Endothelial cell (in vitro differentiated cells): ENCODE results near the gene MSMP. TPM values are rescaled to one million over a fixed set of nuclear protein-coding genes. Genes with fewer than 3 reads are reported as not detected.
A peak's percentile ranks its signal among the peaks of the same experiment; 100 is the strongest.

ENCODE experiments used
- DNase-seq: peaks from one replicate; pipeline ENCODE4 v3.0.0; 2021; ENCODE audit warnings: low spot score
- H3K27ac Mint-ChIP-seq: one replicate; pipeline ENCODE4 v1.8.0; 2021; ENCODE audit warnings: mixed read lengths, inconsistent platforms; ENCODE audit not compliant: unreplicated experiment
- H3K27me3 Mint-ChIP-seq: one replicate; pipeline ENCODE4 v1.8.0; 2021; ENCODE audit warnings: mild to moderate bottlenecking, moderate library complexity, mixed read lengths, inconsistent platforms; ENCODE audit not compliant: unreplicated experiment
- H3K36me3 Mint-ChIP-seq: one replicate; pipeline ENCODE4 v1.8.0; 2021; ENCODE audit warnings: mild to moderate bottlenecking, low read depth, mixed read lengths, inconsistent platforms; ENCODE audit not compliant: unreplicated experiment
- H3K4me1 Mint-ChIP-seq: one replicate; pipeline ENCODE4 v1.8.0; 2021; ENCODE audit warnings: mild to moderate bottlenecking, mixed read lengths, inconsistent platforms; ENCODE audit not compliant: unreplicated experiment
- H3K4me3 Mint-ChIP-seq: one replicate; pipeline ENCODE4 v1.8.0; 2021; ENCODE audit warnings: mild to moderate bottlenecking, mixed read lengths, inconsistent platforms; ENCODE audit not compliant: unreplicated experiment
- H3K9me3 Mint-ChIP-seq: one replicate; pipeline ENCODE4 v1.8.0; 2021; ENCODE audit warnings: mixed read lengths, inconsistent platforms; ENCODE audit not compliant: unreplicated experiment
- CTCF ChIP-seq: fragments of 200-600 bp; sonication (generic); IDR thresholded peaks from one replicate; pipeline ENCODE4 v1.5.0; 2021; ENCODE audit warnings: antibody characterized with exemption; ENCODE audit not compliant: unreplicated experiment
- total RNA-seq: library from RNA; stranded (reverse); fragmentation: NEBNext Ultra II Directional; extraction: Animal tissue kit (Norgen Biotek cat#: 25700); gene quantifications from one replicate; pipeline ENCODE4 v1.2.1, GENCODE V29; 2021; ENCODE audit not compliant: unreplicated experiment

Gene MSMP
- total RNA-seq, 1 donor from 2014 or later = 2.8 TPM

DNA sequence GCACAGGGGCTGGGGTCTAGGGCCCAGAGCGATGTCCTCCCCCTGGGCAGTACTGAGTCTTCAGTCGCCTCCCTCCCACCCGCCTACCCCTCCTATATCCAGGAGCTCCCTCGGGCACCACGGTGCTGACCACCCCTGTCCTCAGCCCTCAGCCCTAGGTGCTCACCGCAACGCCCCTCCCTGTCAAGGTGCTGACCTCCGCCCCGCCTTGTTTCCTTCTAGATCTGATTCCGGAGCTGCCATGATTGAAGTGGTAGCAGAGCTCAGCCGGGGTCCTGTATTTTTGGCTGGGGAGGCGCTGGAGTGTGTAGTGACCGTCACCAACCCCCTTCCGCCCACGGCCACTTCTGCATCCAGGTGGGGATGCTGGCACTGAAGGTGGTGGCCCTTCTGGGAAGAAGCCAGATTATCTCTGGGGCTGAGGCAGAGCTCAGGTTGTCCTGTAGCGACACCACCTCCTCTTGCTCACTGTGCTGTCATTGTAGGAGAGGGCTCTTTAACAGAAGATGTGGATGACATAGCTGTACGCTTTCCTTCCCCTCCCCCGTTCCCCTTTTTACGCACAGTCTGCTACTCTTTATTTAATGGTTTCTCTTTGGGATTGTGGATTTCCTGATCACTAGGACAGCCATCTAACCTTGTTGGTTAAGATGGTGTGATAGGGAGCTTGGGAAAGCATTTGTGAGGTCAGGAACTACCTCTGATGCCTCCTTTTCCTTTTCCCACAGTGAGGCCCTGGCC, 4.4 kb downstream of the MSMP start:
- Mint-ChIP-seq H3K9me3 (no peaks in the 10 kb centered on the region), H3K27me3 (peaks cover 10% of the 10 kb centered on the region), H3K4me3 (peak overlapping the region; percentile 93), H3K27ac (peak overlapping the region; percentile 95), H3K4me1 (peaks cover 72% of the 10 kb centered on the region), H3K36me3 (peaks cover 47% of the 10 kb centered on the region)
- no peak for TF ChIP-seq CTCF
- DNase-seq = peak; percentile 30

DNA sequence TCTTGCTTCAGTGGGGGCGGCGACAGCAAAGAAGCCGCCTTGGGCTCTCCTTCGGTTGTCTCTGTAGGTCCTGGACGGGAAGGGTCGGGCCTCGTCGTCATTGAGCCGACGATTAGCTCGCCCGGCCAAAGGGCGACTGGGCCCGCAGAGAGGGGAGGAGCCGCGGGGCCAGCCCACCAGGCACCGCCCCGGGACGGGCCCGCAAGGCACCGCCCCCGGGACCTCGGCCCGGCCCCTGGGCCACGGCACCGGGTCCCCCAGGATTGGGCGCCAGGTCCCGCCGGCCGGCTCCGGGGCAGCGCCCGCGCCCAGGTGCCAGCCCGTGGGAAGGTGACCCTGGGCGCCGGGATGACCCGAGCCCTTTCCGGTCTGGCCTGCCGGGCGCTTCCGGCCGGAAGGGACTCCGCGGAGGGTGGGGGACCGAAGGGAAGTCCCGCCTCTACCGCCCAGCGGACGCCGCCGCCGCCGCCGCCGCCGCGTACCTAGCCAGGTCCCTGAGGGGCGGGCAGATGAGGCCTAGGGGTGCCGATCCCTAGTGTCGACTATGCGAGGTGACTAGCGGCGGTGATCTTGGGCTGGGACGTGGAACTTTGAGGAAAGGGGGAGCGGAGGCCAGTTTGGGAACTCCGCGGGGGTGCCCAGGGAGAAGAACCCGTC, 5.1 kb downstream of the MSMP start, which contains the start of the genes GBA2 and RGP1:
Gene GBA2, minus strand, starts transcription at position 371 of the 657 bp plus-strand sequence. CDS start 524 bp downstream, outside the sequence.
Gene RGP1, plus strand, starts transcription at position 430 of the 657 bp plus-strand sequence. CDS start 469 bp downstream, outside the sequence.
- no peak for TF ChIP-seq CTCF
- H3K4me1 Mint-ChIP-seq = peaks cover 74% of the 10 kb centered on the region
- H3K27me3 Mint-ChIP-seq = peaks cover 9% of the 10 kb centered on the region
- H3K27ac Mint-ChIP-seq = peak within 1 kb of the TSS; percentile 95
- H3K4me3 Mint-ChIP-seq = peak within 1 kb of the TSS; percentile 96
- DNase-seq = peak; percentile 80
- no peaks in the 10 kb centered on the region for H3K9me3 Mint-ChIP-seq
- H3K36me3 Mint-ChIP-seq = peaks cover 49% of the 10 kb centered on the region

GRCh38 chr9:35748242-35748857, 5.7 kb downstream of the MSMP start:
- peaks cover 3% of the 10 kb centered on the region for H3K27me3 Mint-ChIP-seq
- no peak for TF ChIP-seq CTCF
- peaks cover 49% of the 10 kb centered on the region for H3K36me3 Mint-ChIP-seq
- no peaks in the 10 kb centered on the region for H3K9me3 Mint-ChIP-seq
- no peak for DNase-seq
- peak overlapping the region; percentile 84 for H3K27ac Mint-ChIP-seq
- peaks cover 71% of the 10 kb centered on the region for H3K4me1 Mint-ChIP-seq
- peak overlapping the region; percentile 96 for H3K4me3 Mint-ChIP-seq

GRCh38 chr9:35746583-35746982, 7.5 kb downstream of the MSMP start:
- TF ChIP-seq CTCF = no peak

More at GRCh38 chr9:35746583-35746982, 7.5 kb downstream of the MSMP start:
- peaks cover 65% of the 10 kb centered on the region for H3K4me1 Mint-ChIP-seq
- H3K27me3 Mint-ChIP-seq = peaks cover 4% of the 10 kb centered on the region
- H3K36me3 Mint-ChIP-seq = peaks cover 51% of the 10 kb centered on the region
- H3K4me3 Mint-ChIP-seq = peak overlapping the region; percentile 96
- H3K9me3 Mint-ChIP-seq = no peaks in the 10 kb centered on the region
- no peak for DNase-seq
- H3K27ac Mint-ChIP-seq = peak overlapping the region; percentile 48
